Left cardiac atrium (tissue), 2 donors: ENCODE results near the gene MARCHF9. TPM values are rescaled to one million over a fixed set of nuclear protein-coding genes. Genes with fewer than 3 reads are reported as not detected.

ENCODE experiments used
- microRNA-seq, 2 donors: library from miRNA; unstranded; fragments of <30 nt; microRNA quantifications; one replicate each; pipeline ENCODE4 v1.2.0, GENCODE V29; 2020
- total RNA-seq, 2 donors: library from RNA; stranded (reverse); fragmentation: NEBNext Ultra II Directional; extraction: Animal tissue kit (Norgen Biotek cat#: 25700); gene quantifications; one replicate each; pipeline ENCODE4 v1.2.1, GENCODE V29; 2021
- donor health status: DM: no; HTN: yes; CAD: no; lungs with severe emphysema.
- donor health status: DM: yes; HTN: yes; CAD: no.

The MARCHF9 gene
- total RNA-seq, 2 donors from 2014 or later: 11.7 to 15.0 TPM

Small RNAs within 50 kb of the gene (microRNA-seq; reads per million reads assigned to microRNA genes)
- gene MIR6759: 0 reads per million in 2 donors

Other genes with a start within 250 kb of the MARCHF9 start
- 10 to 100 TPM; 20.0 to 31.7 TPM for gene DDIT3, start 234.6 kb upstream of the MARCHF9 start, total RNA-seq
- 10 to 100 TPM; 35.7 to 41.5 TPM for gene MBD6, start 232.3 kb upstream of the MARCHF9 start, total RNA-seq
- gene DCTN2, start 207.9 kb upstream of the MARCHF9 start, total RNA-seq: 10 to 100 TPM; 80.5 to 96.7 TPM
- gene KIF5A, start 205.1 kb upstream of the MARCHF9 start, total RNA-seq: under 1 TPM; 0.10 to 0.18 TPM
- gene PIP4K2C, start 163.9 kb upstream of the MARCHF9 start, total RNA-seq: 10 to 100 TPM; 15.3 to 16.1 TPM
- gene DTX3, start 150.3 kb upstream of the MARCHF9 start, total RNA-seq: 10 to 100 TPM; 24.5 to 25.3 TPM
- 10 to 100 TPM; 13.7 to 17.3 TPM for gene ARHGEF25, start 143.7 kb upstream of the MARCHF9 start, total RNA-seq
- gene B4GALNT1, start 121.9 kb upstream of the MARCHF9 start, total RNA-seq: 1 to 10 TPM; 2.4 to 3.3 TPM
- 100 to 1,000 TPM; 160 to 163 TPM for gene OS9, start 61.0 kb upstream of the MARCHF9 start, total RNA-seq
- 1 to 10 TPM; 3.2 to 5.0 TPM for gene AGAP2, start 16.4 kb upstream of the MARCHF9 start, total RNA-seq
- 10 to 100 TPM; 34.9 to 37.1 TPM for gene TSPAN31, start 10.1 kb upstream of the MARCHF9 start, total RNA-seq
- 10 to 100 TPM; 45.2 to 62.0 TPM for gene CDK4, start 2.8 kb upstream of the MARCHF9 start, total RNA-seq
- gene CYP27B1, start 12.0 kb downstream of the MARCHF9 start, total RNA-seq: 1 to 10 TPM in 1 of 2 donors, under 1 TPM in 1; 0.44 to 1.5 TPM
- 10 to 100 TPM in 1 of 2 donors, 1 to 10 TPM in 1; 7.2 to 16.0 TPM for gene METTL1, start 17.0 kb downstream of the MARCHF9 start, total RNA-seq
- gene EEF1AKMT3, start 17.5 kb downstream of the MARCHF9 start, total RNA-seq: 1 to 10 TPM; 2.9 to 3.3 TPM
- 10 to 100 TPM; 29.2 to 38.1 TPM for gene TSFM, start 27.7 kb downstream of the MARCHF9 start, total RNA-seq
- gene AVIL, start 63.6 kb downstream of the MARCHF9 start, total RNA-seq: 1 to 10 TPM; 2.7 to 2.8 TPM
- gene CTDSP2, start 91.6 kb downstream of the MARCHF9 start, total RNA-seq: 10 to 100 TPM; 90.6 to 97.1 TPM
- 1 to 10 TPM; 7.6 to 9.4 TPM for gene ATP23, start 186.5 kb downstream of the MARCHF9 start, total RNA-seq